Measurements from ENCODE around the gene AMTN.

DNA sequence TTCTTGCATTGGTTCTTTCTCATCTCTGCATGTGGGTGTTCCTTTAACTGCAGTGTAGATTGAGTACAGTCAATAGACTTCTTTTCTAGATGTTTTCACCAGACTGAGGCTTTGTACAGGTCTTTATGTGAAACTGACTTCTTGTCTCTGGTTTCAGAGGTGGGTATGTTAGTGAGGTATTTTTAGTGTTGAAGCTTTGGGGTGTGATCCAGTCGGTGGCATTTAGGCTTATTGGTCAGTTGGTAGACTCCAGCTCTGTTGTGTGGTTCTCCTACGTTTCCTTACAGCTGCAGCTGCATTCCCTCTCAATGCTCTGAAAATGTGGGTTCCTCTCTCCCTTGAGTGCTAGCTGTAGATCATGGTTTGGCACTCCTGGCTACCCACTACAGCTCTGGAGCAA is 52.4 kb downstream of the AMTN start:
- TF ChIP-seq CTCF (optimal IDR thresholded peaks at IDR 0.05 in 1 of 3, IDR thresholded peaks at IDR 0.05 in 1 of 3, conservative IDR thresholded peaks at IDR 0.05 in 1 of 3; ENCODE audit: extremely low read depth in 1 of 3, insufficient read depth in 2 of 3, low read length in 3 of 3) (no peak), EZH2 (IDR thresholded peaks at IDR 0.05; ENCODE audit: low read length) (no peak)

Data from keratinocyte (primary cell).